Fibroblast of peridontal ligament (primary cell): ENCODE data around the gene DRG2.

Source experiments
- DNase-seq: peaks from one replicate; pipeline ENCODE4 v3.0.0-alpha.2; 2010; ENCODE audit errors: extremely low read depth

DRG2 gene

GRCh38 chr17:18115517-18115916 is 27.8 kb downstream of the DRG2 start:
- no peak for DNase-seq

GRCh38 chr17:18116078-18116477 is 28.3 kb downstream of the DRG2 start:
- no peak for DNase-seq

- DNase-seq: no peak
Measured at GRCh38 chr17:18117533-18117932, 29.8 kb downstream of the DRG2 start.

GRCh38 chr17:18117982-18118975 is 30.5 kb downstream of the DRG2 start:
- no peak for DNase-seq

GRCh38 chr17:18119166-18119745 is 31.5 kb downstream of the DRG2 start:
- DNase-seq: no peak

GRCh38 chr17:18119938-18120337 is 32.2 kb downstream of the DRG2 start:
- DNase-seq: no peak

GRCh38 chr17:18120461-18121017 is 32.8 kb downstream of the DRG2 start:
- no peak for DNase-seq

GRCh38 chr17:18121144-18121910 is 33.6 kb downstream of the DRG2 start:
- no peak for DNase-seq

- no peak for DNase-seq
Measured at GRCh38 chr17:18122990-18123753, 35.4 kb downstream of the DRG2 start.

- no peak for DNase-seq
Measured at GRCh38 chr17:18124345-18125126, 36.8 kb downstream of the DRG2 start.

GRCh38 chr17:18129041-18129502 is 41.3 kb downstream of the DRG2 start:
- DNase-seq: peak; percentile 87

GRCh38 chr17:18132711-18133110 is 45.0 kb downstream of the DRG2 start:
- no peak for DNase-seq

GRCh38 chr17:18136357-18136756 is 48.6 kb downstream of the DRG2 start:
- DNase-seq: no peak

- no peak for DNase-seq
Measured at GRCh38 chr17:18138065-18138749, 50.5 kb downstream of the DRG2 start.

- DNase-seq: no peak
Measured at GRCh38 chr17:18139092-18139491, 51.3 kb downstream of the DRG2 start.

GRCh38 chr17:18139498-18139897 is 51.8 kb downstream of the DRG2 start:
- DNase-seq: no peak

- peak; percentile 8 for DNase-seq
Measured at GRCh38 chr17:18139949-18140348, 52.2 kb downstream of the DRG2 start.

GRCh38 chr17:18140648-18141047 is 52.9 kb downstream of the DRG2 start:
- DNase-seq: no peak

GRCh38 chr17:18141210-18141803 is 53.6 kb downstream of the DRG2 start:
- DNase-seq: peak; percentile 71
